ENCODE data around the gene GBE1.
"Not testable (repeated sequence)": the region's sequence is repeated elsewhere in the genome, so short reads cannot be mapped to it uniquely, and the experiment has no call there.

GBE1 gene

GRCh38 chr3:81544385-81544784, 217.1 kb downstream of the GBE1 start:
- in situ Hi-C loops (cut with MboI; ENCODE audit: low sequenced_read_pairs): no loop called here

GRCh38 chr3:81540787-81541186, 220.7 kb downstream of the GBE1 start:
- in situ Hi-C loops (cut with MboI; ENCODE audit: low sequenced_read_pairs): no loop called here

- in situ Hi-C loops (cut with MboI; ENCODE audit: low sequenced_read_pairs): no loop called here
Measured at GRCh38 chr3:81531846-81532245, 229.6 kb downstream of the GBE1 start.

GRCh38 chr3:81531263-81531662, 230.2 kb downstream of the GBE1 start:
- in situ Hi-C loops (cut with MboI; ENCODE audit: low sequenced_read_pairs): no loop called here

GRCh38 chr3:81530180-81530939, 231.1 kb downstream of the GBE1 start:
- in situ Hi-C loops (cut with MboI; ENCODE audit: low sequenced_read_pairs): no loop called here

- in situ Hi-C loops (cut with MboI; ENCODE audit: low sequenced_read_pairs): no loop called here
Measured at GRCh38 chr3:81521855-81522254, 239.6 kb downstream of the GBE1 start.

GRCh38 chr3:81518945-81519344, 242.5 kb downstream of the GBE1 start:
- in situ Hi-C loops (cut with MboI; ENCODE audit: low sequenced_read_pairs): no loop called here

GRCh38 chr3:81516042-81516441, 245.4 kb downstream of the GBE1 start:
- in situ Hi-C loops (cut with MboI; ENCODE audit: low sequenced_read_pairs): no loop called here

- in situ Hi-C loops (cut with MboI; ENCODE audit: low sequenced_read_pairs): no loop called here
Measured at GRCh38 chr3:81513591-81513990, 247.9 kb downstream of the GBE1 start.

- in situ Hi-C loops (cut with MboI; ENCODE audit: low sequenced_read_pairs): no loop called here
Measured at GRCh38 chr3:81503026-81503425, 258.4 kb downstream of the GBE1 start.

GRCh38 chr3:81502236-81502635, 259.2 kb downstream of the GBE1 start:
- in situ Hi-C loops (cut with MboI; ENCODE audit: low sequenced_read_pairs): no loop called here

- in situ Hi-C loops (cut with MboI; ENCODE audit: low sequenced_read_pairs): no loop called here
Measured at GRCh38 chr3:81500039-81500438, 261.4 kb downstream of the GBE1 start.

- in situ Hi-C loops (cut with MboI; ENCODE audit: low sequenced_read_pairs): no loop called here
Measured at GRCh38 chr3:81497572-81498251, 263.7 kb downstream of the GBE1 start.

GRCh38 chr3:81496407-81497104, 264.9 kb downstream of the GBE1 start:
- in situ Hi-C loops (cut with MboI; ENCODE audit: low sequenced_read_pairs): no loop called here

GRCh38 chr3:81492471-81492870, 269.0 kb downstream of the GBE1 start:
- in situ Hi-C loops (cut with MboI; ENCODE audit: low sequenced_read_pairs): not testable (repeated sequence)

- in situ Hi-C loops (cut with MboI; ENCODE audit: low sequenced_read_pairs): no loop called here
Measured at GRCh38 chr3:81492040-81492439, 269.4 kb downstream of the GBE1 start.

GRCh38 chr3:81490541-81491288, 270.7 kb downstream of the GBE1 start:
- in situ Hi-C loops (cut with MboI; ENCODE audit: low sequenced_read_pairs): no loop called here

GRCh38 chr3:81485444-81485865, 276.0 kb downstream of the GBE1 start:
- in situ Hi-C loops (cut with MboI; ENCODE audit: low sequenced_read_pairs): no loop called here

- in situ Hi-C loops (cut with MboI; ENCODE audit: low sequenced_read_pairs): no loop called here
Measured at GRCh38 chr3:81484520-81484919, 276.9 kb downstream of the GBE1 start.

GRCh38 chr3:81483046-81483445, 278.4 kb downstream of the GBE1 start:
- in situ Hi-C loops (cut with MboI; ENCODE audit: low sequenced_read_pairs): no loop called here

GRCh38 chr3:81477740-81478139, 283.7 kb downstream of the GBE1 start:
- in situ Hi-C loops (cut with MboI; ENCODE audit: low sequenced_read_pairs): no loop called here

Measured in hTERT RPE-1 (cell line).